ENCODE data around the gene CYBC1. TPM values are rescaled to one million over a fixed set of nuclear protein-coding genes. Genes with fewer than 3 reads are reported as not detected.

Gene CYBC1
- total and polyA plus RNA-seq, 2 of the 8 experiments (the other 6 are each of a cell fraction or from before 2014, with no cell fraction given) = 74.6 to 81.4 TPM

DNA sequence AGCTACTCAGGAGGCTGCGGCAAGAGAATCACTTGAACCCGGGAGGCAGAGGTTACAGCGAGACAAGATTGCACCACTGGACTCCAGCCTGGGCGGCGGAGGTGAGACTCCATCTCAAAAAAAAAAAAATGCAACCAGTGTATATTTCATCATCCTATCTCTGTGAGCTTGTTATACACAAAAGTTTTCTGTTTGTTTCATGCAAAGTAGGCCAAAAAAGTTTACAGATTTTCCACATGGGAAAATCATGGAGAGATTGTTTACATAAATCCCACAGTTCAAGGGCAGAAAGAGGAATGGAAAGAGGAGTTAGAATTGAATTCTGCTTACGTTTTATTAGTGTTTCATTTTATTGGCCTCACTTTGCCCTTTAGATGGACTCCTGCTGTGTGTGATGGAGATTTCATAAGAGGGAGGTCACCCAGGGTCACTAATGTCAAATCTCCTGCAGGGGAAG, 32.7 kb upstream of the CYBC1 start:
- ChIA-PET POLR2A (ENCODE audit: partially characterized antibody) (interaction anchor here (0.7 to 0.9 kb wide), 2 partner anchors 11 to 527 kb away, joined by 3 read pairs; no protein-coding TSS in a partner anchor), CTCF (ENCODE audit: partially characterized antibody) (interaction anchor here (0.8 to 1.9 kb wide), 5 partner anchors 9 to 97 kb away, joined by 3 to 7 read pairs (median 4); no protein-coding TSS in a partner anchor)
- Histone ChIP-seq H3K9me3 (ENCODE audit: insufficient read depth in 2 of 2, low read depth in 1 of 2, low read length in 1 of 2) (no peaks in the 10 kb centered on the region), H3K36me3 (ENCODE audit: control insufficient read depth in 2 of 4, insufficient read depth in 4 of 4, low read length in 3 of 4) (peaks cover 20 to 58% (median 49%) of the 10 kb centered on the region in 4 experiments; a peak in 7 of 8 replicates), H3K4me1 (replicated peaks in 1 of 4; ENCODE audit: control insufficient read depth in 3 of 4, insufficient read depth in 4 of 4, low read length in 3 of 4) (no peaks in the 10 kb centered on the region), H3K4me3 (ENCODE audit: extremely low read depth in 1 of 4, insufficient read depth in 2 of 4, low read depth in 3 of 4, low read length in 4 of 4) (no peak overlapping the region), H3K56ac (replicated peaks; ENCODE audit: insufficient read length, low read depth, low read length) (no peak overlapping the region), H2BK15ac (ENCODE audit: low read length) (no peak overlapping the region), H3K27me3 (replicated peaks in 1 of 4; ENCODE audit: control insufficient read depth in 3 of 4, extremely low read depth in 1 of 4, insufficient read depth in 3 of 4, low read length in 3 of 4) (no peaks in the 10 kb centered on the region), H3K9ac (replicated peaks in 1 of 4; ENCODE audit: extremely low read depth in 1 of 4, low read depth in 3 of 4, low read length in 3 of 4) (no peak overlapping the region), H4K91ac (replicated peaks; ENCODE audit: insufficient read length, low read length) (no peak overlapping the region), H4K8ac (ENCODE audit: extremely low read depth, insufficient read depth, low read length) (no peak overlapping the region), H3K4me2 (ENCODE audit: insufficient read depth in 1 of 2, low read depth in 2 of 2, low read length in 2 of 2) (no peak overlapping the region), H2BK20ac (ENCODE audit: low read length) (no peak overlapping the region), H3K27ac (ENCODE audit: low read depth, low read length) (no peak overlapping the region), H2BK12ac (ENCODE audit: low read depth, low read length) (no peak overlapping the region), H3K14ac (ENCODE audit: insufficient read length) (no peak overlapping the region), H2AK5ac (ENCODE audit: low read depth, low read length) (no peak overlapping the region), H3K79me1 (ENCODE audit: low read depth, low read length) (no peaks in the 10 kb centered on the region), H3K23me2 (ENCODE audit: low read depth, low read length) (no peaks in the 10 kb centered on the region), H3K79me2 (ENCODE audit: control insufficient read depth in 1 of 2, insufficient read depth in 2 of 2, low read length in 2 of 2) (no peaks in the 10 kb centered on the region), H2BK5ac (ENCODE audit: low read depth, low read length) (no peak overlapping the region), H3K23ac (ENCODE audit: insufficient read length) (no peak overlapping the region), H4K20me1 (replicated peaks in 1 of 2; ENCODE audit: control insufficient read depth in 1 of 2, insufficient read depth in 2 of 2, low read length in 2 of 2) (peaks cover 3% of the 10 kb centered on the region in 2 experiments), H2AFZ (ENCODE audit: low read length) (no peak overlapping the region), H2BK120ac (replicated peaks; ENCODE audit: low read depth, low read length) (no peak overlapping the region), H4K5ac (ENCODE audit: insufficient read length, low read depth, low read length) (no peak overlapping the region), H3K4ac (replicated peaks; ENCODE audit: insufficient read length, low read depth, low read length) (no peak overlapping the region), H3K18ac (ENCODE audit: extremely low read depth, low read length) (no peak overlapping the region)
- FAIRE-seq = no peak
- no peak for TF ChIP-seq KDM4A (IDR thresholded peaks at IDR 0.05; ENCODE audit: low read depth, low read length, severe bottlenecking)
- no peak for TF ChIP-seq TAF7 (optimal IDR thresholded peaks at IDR 0.05; ENCODE audit: borderline replicate concordance, low read depth, low read length)
- no peak for TF ChIP-seq BCL11A (IDR thresholded peaks at IDR 0.05; ENCODE audit: low read depth in 2 of 2, low read length in 2 of 2)
- no peak for TF ChIP-seq CBX5 (IDR thresholded peaks at IDR 0.05; ENCODE audit: low read depth, low read length)
- TF ChIP-seq BACH1 (IDR thresholded peaks at IDR 0.05; ENCODE audit: low read length) = no peak
- no peak for TF ChIP-seq EGR1 (IDR thresholded peaks at IDR 0.05; ENCODE audit: borderline replicate concordance, low read depth, low read length)
- no peak for TF ChIP-seq USF2 (IDR thresholded peaks at IDR 0.05; ENCODE audit: low read length)
- no peak for TF ChIP-seq NANOG (IDR thresholded peaks at IDR 0.05; ENCODE audit: insufficient read depth, low read depth, low read length, poor library complexity, severe bottlenecking)
- TF ChIP-seq SP1 (IDR thresholded peaks at IDR 0.05; ENCODE audit: low read depth, low read length) = no peak
- 92% methylated on average over 6 of the region's 6 CpGs; no CpG with 5 or more reads in 1 of the 2 experiments for WGBS, 2 experiments (ENCODE audit: extremely low coverage in 1 of 2, insufficient coverage in 1 of 2, insufficient read length in 1 of 2, insufficient replicate concordance in 2 of 2, low coverage in 1 of 2, low lambda C conversion rate in 2 of 2, missing lambda C conversion rate in 1 of 2)
- no peak for DNase-seq (ENCODE audit: low read depth in 1 of 2, low spot score in 2 of 2)

Data from H1 (cell line).